PC-9 (cell line): Measurements from ENCODE around the gene VIP.

Source experiments
- EZH2 ChIP-seq: fragments of 200-600 bp; sonication (generic); IDR thresholded peaks from 2 replicates; pipeline ENCODE4 v1.8.0; 2017; ENCODE audit warnings: antibody characterized with exemption, low read depth
- TF ChIP-seq, protein P1 (sequence below): fragments of 200-600 bp; sonication (generic); conservative IDR thresholded peaks from 2 replicates; pipeline ENCODE4 v1.6.1; 2017; ENCODE audit warnings: mixed run types, antibody characterized with exemption, mild to moderate bottlenecking, moderate library complexity

DNA sequence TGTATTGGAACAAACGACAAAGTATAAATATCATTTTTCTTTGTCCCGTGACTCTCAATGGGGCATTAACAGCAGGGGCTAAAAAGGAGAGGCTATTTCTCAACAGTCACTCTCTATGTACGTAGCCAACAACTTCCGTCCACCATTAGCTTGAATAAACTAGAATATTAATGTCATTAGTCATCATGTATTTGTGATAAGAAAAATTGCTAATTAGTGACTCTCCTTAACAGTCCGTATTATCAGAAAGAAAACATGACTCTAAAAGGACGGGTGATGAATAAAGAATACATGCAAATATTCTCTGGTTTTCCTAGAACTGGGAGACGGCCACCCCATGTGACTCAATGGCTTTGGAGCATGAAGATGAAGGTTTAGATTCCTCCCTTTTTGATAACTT lies 18.6 kb downstream of the VIP start:
- TF ChIP-seq EZH2: no peak
- TF ChIP-seq, protein P1, sequence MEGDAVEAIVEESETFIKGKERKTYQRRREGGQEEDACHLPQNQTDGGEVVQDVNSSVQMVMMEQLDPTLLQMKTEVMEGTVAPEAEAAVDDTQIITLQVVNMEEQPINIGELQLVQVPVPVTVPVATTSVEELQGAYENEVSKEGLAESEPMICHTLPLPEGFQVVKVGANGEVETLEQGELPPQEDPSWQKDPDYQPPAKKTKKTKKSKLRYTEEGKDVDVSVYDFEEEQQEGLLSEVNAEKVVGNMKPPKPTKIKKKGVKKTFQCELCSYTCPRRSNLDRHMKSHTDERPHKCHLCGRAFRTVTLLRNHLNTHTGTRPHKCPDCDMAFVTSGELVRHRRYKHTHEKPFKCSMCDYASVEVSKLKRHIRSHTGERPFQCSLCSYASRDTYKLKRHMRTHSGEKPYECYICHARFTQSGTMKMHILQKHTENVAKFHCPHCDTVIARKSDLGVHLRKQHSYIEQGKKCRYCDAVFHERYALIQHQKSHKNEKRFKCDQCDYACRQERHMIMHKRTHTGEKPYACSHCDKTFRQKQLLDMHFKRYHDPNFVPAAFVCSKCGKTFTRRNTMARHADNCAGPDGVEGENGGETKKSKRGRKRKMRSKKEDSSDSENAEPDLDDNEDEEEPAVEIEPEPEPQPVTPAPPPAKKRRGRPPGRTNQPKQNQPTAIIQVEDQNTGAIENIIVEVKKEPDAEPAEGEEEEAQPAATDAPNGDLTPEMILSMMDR: no peak
